GM18867 (cell line): ENCODE results near the gene KRT81.
"Not testable (repeated sequence)": the region's sequence is repeated elsewhere in the genome, so short reads cannot be mapped to it uniquely, and the experiment has no call there.

Source experiments
- ATAC-seq: cut with Tn5 transposase; IDR thresholded peaks from one replicate; pipeline ENCODE4 v1.9.1; 2021; ENCODE audit warnings: mild to moderate bottlenecking, moderate library complexity; ENCODE audit not compliant: unreplicated experiment

KRT81 gene

GRCh38 chr12:52255926-52256583 is 35.3 kb downstream of the KRT81 start:
- no peak for ATAC-seq

GRCh38 chr12:52254965-52255751 is 36.2 kb downstream of the KRT81 start:
- ATAC-seq: no peak

GRCh38 chr12:52254180-52254964 is 37.0 kb downstream of the KRT81 start:
- no peak for ATAC-seq

GRCh38 chr12:52253391-52254179 is 37.7 kb downstream of the KRT81 start:
- no peak for ATAC-seq

- no peak for ATAC-seq
Observed at GRCh38 chr12:52252728-52253343, 38.5 kb downstream of the KRT81 start.

- ATAC-seq: not testable (repeated sequence)
Observed at GRCh38 chr12:52252175-52252615, 39.1 kb downstream of the KRT81 start.

- no peak for ATAC-seq
Observed at GRCh38 chr12:52251367-52252051, 39.8 kb downstream of the KRT81 start.

GRCh38 chr12:52250048-52250990 is 41.0 kb downstream of the KRT81 start:
- no peak for ATAC-seq

GRCh38 chr12:52249511-52250047 is 41.8 kb downstream of the KRT81 start:
- no peak for ATAC-seq

GRCh38 chr12:52248541-52249461 is 42.5 kb downstream of the KRT81 start:
- no peak for ATAC-seq

GRCh38 chr12:52247622-52248540 is 43.5 kb downstream of the KRT81 start:
- no peak for ATAC-seq

- ATAC-seq: no peak
Observed at GRCh38 chr12:52246720-52247621, 44.4 kb downstream of the KRT81 start.

- ATAC-seq: no peak
Observed at GRCh38 chr12:52245962-52246569, 45.3 kb downstream of the KRT81 start.

GRCh38 chr12:52245259-52245961 is 45.9 kb downstream of the KRT81 start:
- ATAC-seq: no peak
